Middle frontal gyrus (tissue), 1 donor: ENCODE measurements around the gene WNT7A.

ENCODE experiments used
- DNase-seq: peaks from one replicate; pipeline ENCODE4 v3.0.0-alpha.2; 2015; ENCODE audit warnings: low spot score; ENCODE audit errors: extremely low spot score

Gene WNT7A

DNA sequence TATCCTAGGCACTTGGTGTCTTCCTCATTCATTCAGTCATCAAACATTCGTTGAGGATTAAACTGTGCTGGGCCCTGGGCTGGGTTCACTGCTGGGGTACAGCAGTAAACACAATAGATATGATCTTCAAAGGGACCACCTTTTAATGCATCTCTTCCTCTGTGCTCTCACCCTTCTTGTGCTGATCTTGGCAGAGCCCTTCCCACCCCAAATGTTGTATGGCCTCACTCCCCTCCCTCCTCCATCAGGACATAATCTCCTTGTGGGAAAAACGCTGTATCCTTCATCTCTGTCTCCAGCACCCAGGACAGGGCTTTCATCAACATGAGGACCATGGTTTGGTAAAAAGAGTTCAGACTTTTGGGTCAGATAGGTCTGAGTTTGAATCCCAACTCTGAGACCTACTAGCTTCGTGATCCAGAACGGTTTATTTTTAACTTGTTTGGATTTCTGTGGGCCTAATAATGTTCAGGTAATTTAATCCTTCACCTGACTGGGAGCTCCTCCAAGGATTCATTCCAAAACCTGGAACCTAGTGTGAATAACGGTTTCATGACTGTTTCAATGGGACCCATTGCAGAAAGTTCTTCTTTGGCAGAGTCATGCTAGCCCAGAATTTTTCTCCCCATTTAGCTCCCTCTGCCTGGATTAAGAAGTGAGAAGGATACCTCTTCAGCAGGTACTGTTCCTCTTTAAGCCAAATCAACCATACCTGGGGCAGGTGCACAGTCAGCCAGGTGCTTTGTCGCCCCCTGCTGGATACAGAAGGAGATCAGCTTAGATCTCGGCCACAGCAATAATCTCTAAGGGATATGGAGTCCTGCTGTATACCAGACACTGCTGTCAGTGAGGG, 5.2 kb upstream of the WNT7A start:
- DNase-seq: no peak

DNA sequence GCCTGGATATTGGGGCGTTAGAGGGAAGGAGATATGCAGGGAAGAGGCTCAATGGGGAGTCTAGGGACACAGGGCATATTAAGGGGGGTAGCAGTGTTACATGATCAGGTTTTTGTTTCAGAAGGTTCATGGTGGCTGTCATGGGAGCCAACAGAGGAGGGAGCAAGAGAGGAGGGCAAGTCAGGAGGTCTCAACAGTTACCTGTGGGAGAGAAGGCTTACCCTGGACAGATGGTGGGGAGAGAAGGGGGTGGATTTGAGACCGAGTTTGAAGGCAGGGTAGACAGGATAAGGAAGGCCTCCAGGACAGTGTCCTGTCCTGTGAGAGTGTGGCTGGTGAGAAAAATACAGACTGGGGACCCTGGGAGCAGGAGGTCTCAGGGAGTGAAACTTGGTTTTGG, 3.8 kb upstream of the WNT7A start:
- no peak for DNase-seq

DNA sequence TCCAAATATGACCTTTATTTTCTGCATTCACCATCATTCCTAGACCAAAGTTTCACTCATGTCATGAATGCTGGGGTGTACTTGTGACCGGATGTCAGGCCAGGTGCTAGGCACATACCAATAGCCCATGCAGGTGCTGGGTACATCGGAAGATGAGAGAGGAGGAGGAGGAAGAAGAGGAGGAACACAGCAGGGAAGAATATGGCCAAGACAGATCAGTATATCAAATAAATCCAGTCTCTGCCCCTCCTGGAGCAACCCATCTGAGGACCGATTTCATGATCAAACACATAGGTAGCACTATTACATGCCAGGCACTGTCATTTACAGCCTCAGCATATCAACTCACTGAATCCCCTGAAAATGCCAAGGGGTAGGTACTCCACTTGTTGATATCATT, 3.0 kb upstream of the WNT7A start:
- DNase-seq: no peak

DNA sequence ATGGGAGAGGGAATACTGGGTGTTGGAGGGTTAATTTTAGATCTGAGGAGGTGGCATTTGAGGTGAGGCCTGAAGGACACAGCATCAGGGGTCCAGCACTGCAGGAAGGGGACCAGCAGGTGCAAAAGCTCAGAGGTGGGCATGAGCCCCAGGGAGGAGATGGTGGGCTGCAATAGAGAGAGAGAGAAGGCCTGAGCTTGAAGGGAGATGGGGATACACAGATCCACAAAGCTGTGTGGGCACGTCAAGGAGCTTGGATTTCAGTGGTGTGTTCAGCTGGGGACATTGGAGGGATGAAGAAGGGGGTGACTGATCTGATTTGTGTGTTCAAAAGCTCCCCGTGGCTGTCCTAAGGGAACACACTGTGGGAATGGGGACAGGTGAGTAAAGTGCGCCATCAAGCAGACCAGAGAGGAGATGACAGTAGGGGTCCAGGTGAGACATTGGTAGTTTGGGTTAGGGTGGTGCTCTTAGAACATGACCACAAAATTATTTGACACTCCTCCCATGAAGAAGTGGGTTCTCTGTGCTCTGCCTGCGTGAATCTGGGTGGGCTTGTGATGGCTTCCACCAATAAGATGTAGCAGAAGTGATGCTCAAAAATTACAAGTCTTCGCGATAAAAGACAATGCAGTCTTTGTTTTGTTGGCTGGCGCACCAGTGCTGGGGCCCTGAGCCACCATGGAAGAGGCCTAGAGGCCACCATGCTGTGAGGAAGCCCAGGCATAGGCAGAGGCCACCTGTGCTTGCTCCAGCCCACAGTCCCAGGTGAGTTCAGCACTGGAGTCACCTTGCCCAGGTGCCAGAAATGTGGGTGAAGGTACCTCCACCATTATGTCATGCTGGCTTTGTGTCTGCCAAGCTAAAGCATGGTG, 1.9 kb upstream of the WNT7A start:
- no peak for DNase-seq

DNA sequence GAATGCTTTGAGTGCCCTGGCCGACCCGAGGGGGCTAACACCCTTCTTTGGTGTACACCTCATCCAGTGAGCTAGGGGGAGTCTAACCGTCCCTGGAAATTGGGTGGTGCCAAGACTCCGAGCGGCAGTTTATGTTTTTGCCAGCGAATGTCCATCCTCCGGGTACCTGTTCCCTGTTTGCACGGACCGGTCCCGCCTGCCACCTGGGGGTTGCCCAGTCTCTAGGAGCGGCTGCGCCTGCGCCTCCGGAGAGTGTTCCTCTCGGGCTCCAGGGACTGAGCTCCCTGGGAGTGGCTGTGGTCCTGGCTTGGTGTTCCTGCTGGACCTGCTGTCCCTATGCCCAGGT, 913 bp upstream of the WNT7A start:
- no peak for DNase-seq

DNA sequence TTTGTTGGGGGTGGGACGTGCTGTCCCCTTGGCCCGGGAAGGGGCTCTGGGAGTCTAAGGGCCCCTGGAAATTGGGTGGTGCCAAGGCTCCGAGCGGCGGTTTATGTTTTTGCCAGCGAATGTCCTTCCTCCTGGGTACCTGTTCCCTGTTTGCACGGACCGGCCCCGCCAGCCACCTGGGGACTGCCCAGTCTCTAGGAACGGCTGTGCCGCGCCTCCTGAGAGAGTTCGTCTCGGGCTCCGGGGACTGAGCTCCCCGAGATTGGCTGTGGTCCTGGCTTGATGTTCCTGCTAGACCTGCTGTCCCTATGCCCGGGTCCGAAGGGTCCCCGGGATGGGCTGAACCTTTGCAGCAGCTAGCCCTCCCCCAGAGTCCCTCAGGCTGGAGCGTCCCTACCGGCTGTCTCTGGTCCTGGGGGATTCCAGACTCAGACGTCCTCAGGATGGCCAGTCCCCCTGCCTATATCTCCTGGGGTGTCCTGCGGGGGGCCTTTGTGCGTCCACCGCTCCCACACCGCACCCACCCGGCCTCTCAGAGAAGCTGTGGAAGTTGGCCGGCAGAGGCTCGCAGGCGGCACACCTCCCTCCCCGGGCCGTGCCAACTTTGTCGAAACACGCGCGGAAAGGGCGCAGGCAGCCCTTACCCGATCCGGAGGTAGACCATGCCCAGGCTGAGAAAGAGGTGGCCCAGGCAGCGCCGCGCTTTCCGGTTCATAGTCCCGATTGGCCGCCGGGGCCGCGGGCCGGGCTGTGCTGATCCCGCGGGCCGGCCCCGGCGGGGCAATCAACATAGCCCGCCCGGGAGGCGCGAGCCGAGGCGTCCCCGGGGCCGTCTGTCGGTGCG, 547 bp downstream of the WNT7A start:
- DNase-seq: no peak

DNA sequence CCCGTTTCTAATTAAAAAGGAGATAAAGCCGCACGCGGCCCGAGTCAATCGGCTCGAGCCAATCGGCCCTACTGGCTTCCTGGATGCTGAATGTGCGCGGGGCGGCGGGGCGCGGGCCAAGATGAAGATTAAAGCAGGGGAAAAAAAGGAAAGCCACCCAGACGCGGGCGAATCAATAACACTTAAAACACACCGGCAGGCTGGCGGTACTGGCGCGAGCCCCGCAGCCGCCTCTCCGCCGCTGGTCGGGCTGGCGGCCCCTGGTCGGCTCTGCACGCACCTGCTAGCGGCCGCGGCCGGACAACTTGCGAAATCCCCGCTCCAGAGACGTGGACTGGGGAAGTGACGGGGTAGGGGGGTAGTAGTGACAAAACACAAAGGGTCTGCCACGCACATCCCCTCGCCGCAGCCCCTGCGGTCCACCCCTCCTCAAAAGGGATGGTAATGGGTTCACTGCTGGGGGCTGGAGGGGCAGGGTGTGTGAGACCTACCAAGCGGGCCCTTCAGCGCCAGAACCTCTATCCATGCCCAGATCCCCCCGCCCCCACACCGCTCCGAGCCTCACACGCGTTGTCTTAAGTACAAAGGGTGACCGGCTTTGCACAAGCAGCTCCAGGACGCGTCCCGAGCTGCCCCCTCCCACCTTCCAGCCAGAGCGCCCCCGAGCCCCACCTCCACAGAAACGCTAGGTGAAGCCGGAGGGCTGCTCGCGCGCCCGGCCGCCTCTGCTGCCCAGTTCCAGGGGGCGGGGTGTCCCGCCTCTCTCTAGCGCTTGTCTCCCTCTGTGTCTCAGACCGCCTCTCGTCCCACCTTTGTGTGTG, 1.4 kb downstream of the WNT7A start:
- DNase-seq: no peak

DNA sequence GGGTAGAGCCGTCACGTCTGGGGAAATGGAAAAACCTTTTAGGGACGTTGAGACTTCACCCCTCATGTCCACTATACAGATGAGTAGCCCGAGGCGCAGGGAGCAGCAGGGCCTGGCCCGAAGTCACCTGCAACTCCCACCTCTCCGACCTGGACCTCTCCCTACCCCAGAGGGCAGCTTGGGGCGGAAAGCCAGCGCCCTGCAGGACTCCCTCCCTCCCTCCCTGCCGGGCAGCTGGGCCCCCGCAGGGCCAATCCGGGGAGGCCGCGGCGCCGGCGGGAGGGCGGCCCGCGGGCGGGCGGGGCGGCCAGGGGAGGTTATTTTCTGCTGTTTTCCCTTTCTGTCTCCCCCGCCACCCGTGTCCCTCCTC, 2.0 kb downstream of the WNT7A start:
- no peak for DNase-seq

DNA sequence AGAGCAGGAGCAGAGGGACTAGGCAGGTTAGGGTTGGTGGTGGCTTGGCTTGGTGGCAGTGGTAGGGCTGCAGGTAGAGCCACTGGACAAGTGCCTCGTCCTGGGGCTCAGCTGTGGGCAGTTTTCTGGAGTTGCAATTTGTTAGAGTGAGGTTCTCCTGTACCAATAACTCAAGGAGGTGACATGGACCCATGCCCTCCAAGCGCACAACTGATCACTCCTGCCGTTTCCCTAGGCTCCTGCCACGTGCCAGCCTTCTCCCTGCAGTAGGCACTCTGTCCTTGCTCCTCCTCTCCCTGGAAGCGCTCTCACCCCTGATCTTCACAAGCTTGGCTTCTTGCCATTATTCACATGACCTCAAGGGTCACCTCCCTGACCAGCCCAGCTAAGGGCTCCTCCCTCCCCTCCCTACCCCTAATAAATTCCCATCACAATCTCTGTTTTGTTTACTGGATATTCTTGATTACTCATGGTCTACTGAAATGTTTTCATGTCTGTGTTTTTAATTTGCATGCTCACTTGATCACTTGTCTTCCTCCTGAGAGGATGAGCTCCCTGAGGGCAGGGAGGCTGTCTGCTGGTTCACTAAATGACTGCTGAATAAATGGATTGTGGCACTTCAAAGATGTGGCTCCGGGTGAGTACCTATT, 3.3 kb downstream of the WNT7A start:
- DNase-seq: no peak

DNA sequence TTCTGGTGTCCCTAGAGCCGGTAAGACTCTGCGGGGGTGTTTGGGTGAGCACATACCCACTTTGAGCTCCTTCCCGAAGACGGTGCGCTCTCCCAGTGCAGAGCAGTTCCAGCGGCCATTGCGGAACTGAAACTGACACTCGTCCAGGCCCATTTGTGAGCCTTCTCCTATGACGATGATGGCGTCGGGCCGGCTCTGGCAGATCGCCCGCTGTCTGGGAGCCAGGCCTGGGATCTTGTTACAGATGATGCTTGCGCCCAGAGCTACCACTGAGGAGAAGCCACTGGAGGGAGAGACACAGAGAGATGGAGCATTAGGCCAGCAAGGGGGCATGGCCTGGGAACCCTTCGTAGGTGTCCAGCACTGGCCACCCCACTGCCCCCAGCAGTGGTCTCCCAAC, 5.0 kb downstream of the WNT7A start:
- DNase-seq: no peak

DNA sequence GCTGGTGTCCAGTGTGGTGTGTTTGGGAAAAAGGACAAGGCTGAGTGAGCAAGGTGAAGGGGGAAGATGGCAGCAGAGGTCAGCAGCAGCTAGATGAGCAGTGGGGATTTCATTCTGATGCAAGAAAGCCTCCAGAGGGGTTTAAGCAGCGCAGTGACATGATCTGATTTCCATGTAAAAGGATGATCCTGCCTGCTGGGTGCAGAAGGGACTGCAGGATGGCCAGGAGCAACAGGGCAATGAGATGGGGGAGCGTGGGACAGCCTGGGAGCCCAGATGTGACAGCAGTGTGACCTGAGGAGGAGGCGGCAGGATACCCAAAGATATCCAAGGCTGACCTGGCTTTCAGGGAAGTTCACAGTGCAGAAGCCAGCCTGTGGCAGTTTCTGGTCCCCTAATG, 6.1 kb downstream of the WNT7A start:
- DNase-seq: no peak

DNA sequence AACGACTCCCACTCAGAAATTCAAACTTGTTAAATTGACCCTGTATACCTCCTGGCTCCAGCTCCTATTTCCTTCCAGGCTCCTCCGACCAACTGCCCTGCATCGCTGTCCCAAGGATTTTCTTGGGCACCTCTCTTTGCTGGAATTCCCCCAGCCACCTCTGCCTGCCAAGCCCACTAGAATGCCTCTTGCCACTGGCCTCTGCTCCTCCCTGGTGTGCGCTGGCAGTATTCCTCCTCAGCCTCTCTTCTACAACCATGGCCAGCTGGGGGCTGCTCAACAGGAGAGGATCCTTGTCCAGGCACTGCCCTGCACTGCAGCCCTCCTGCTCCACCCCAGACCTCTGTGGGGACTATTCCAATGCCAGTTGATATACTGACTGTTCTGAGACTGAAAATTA, 7.4 kb downstream of the WNT7A start:
- no peak for DNase-seq

DNA sequence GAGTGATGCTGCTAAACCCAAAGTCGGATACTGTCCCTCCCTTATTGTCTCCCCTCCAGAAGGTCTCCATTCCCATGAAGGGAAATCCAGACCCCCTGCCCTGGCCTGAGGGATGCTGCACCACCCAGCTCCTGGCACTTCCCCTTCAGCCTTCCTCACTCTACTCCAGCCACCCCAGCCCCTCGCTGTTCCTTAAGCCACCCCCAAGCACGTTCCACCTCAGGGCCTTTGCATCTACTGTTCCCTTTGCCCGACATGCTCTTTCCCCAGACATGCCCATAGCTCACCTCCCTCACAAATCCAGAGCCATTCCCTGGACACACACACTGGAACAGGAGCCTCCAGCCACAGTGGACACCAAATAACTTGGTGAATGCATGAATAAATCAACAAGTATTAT, 8.1 kb downstream of the WNT7A start:
- no peak for DNase-seq

DNA sequence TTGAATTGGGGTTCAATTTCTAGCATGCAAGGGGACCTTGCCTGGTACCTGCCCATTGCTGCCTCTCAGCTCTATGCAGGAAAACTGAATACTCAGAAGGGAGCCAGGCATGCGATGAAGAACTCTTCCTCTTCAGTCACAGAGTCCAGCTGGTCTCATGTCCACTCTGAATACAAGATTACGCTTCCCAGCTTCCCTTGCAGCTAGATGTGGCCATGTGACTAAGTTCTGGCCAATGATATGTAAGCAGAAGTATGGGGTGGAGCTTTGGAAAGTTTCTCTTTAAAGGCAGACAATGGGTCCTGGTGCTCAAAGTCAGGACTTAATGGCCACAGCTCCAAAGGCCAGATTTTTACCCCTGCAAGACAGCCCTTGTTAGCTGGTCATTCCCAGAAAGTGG, 9.0 kb downstream of the WNT7A start:
- DNase-seq: no peak

DNA sequence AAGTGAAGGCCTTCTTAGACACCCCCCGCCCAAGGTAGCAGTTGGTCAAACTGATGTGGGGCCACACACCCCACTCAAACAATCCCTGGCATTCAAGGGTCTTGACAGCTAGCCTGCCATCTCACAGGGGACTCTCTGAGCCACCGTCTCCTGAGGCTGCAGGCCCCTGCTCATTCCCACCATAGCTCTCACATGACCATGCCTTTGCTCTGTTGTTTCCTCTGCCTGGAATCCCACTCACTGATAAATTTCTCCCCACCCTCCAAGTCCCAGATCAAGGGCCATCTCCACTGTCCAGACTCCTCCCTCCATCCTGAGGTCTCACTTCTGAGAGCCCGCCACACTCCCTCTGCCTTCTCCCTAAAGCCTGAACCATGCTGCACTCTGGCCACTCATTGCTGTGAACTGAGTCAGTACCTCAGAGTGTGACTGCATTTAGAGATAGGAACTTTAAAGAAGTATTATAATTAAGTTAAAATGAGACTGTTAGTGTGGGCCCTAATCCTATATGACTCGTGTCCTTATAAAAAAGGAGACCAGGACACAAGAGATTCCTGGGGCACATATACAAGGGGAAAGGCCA, 10.0 kb downstream of the WNT7A start:
- DNase-seq: no peak

DNA sequence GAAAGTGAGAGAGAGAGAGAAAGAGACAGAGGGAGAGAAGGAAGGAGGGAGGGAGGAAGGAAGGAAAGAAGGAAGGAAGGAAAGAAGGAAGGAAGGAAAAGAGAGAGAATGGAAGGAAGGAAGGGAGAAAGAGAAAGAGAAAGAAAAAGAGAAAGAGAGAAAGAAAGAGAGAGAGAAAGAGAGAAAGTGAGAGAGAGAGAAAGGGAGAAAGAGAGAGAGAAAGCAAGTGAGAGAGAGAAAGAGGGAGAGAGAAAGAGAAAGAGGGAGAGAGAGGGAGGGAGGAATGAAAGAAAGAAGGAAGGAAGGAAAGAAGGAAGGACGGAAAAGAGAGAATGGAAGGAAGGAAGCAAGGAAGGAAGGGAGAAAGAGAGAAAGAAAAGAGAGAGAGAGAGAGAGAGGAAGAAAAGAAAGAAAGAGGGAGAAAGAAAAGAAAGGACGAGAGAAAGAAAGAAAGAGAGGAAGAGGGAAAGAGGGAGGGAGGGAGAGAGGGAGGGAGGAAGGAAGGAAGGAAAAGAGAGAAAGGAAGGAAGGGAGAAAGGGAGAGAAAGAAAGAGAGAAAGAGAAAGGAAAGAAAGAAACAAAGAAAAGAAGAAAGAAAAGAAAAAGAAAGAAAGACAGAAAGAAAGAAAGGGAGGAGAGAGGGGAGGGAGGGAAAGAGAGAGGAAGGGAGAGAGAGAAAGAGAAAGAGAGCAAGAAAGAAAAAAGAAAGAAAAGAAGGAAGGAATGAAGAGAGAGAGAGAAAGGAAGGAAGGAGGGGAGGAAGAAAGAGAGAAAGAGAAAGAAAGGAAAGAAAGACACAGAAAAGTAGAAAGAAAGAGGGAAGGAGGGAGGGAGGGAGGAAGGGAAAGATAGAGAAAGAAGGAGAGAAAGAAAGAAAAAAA, 10.8 kb downstream of the WNT7A start:
- DNase-seq: no peak

DNA sequence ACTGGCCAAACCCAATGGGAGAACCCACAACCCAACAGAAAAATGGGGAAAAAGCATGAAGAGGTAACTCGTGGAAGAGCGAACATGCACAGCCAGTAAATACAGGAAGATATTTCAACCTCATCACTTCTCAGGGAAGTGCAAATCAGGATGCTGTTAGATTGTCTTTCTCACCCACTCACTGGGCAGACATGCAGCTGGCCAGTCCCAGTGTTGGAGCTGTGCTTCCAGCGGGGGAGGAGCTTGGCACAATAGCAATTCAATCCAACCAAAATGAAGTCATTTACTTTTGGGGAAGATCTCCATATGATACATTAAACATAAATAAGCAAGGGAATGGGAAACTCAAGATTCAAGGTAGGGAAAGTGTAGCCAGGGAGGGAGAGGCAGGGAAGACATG, 12.1 kb downstream of the WNT7A start:
- DNase-seq: peak; percentile 37

DNA sequence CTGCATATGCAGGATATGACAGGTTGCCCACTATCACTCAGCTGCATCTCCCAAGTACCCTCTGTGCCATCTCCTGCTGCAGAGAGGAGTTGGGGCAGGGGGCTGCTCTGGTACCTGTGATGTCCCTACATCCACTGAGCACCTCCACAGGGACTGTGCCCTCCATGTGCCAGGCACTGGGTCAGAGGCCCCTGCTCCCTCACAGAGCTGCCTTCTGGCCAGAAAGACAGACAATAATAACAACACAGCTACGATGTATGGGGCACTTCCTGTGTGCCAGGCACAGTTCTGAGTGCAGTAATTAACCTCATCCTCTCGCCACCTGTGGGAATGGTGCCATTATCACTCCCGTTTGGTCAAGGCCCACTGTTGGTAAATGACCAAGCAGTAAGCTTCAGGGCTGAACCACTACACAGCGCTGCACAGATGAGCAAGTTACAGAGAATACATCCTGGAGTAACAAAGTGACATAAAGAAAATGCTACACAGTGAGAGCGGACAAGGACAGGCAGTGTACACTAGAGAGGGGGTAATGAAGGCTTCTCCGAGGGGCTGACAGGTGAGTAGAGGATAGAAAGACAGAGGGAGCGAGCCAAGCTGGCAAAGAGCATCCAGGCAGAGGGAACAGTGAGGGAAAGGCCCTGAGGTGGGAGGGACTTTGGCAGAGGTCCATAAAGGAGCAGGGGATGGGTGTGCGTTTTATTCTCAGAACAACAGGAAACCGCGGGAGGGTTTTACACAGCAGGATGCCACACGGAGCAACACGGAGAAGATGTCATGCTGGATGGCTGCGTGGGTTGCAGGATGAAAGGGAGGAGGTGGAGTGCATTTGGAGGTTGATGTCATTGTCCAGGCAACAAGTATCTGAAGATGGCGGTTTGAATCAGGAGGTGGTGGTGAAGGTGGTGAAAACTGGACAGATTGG, 13.6 kb downstream of the WNT7A start:
- no peak for DNase-seq
